GM12874 (cell line): ENCODE results near the gene PAOX.

Experiments used
- CTCF ChIP-seq: IDR thresholded peaks from 2 replicates; pipeline ENCODE4 v1.5.1; 2011; ENCODE audit warnings: low read depth, mild to moderate bottlenecking, control low read depth, low read length, moderate library complexity; ENCODE audit not compliant: insufficient read depth

Gene PAOX

GRCh38 chr10:133394064-133394663 is 15.1 kb downstream of the PAOX start, which contains the start of gene MTG1:
MTG1 (plus strand) TSS chr10:133394157; CDS start chr10:133394221, 64 bp downstream.
- no peak for TF ChIP-seq CTCF

GRCh38 chr10:133394801-133395221 is 15.7 kb downstream of the PAOX start:
- TF ChIP-seq CTCF: no peak

- no peak for TF ChIP-seq CTCF
Measured at GRCh38 chr10:133396035-133396624, 17.1 kb downstream of the PAOX start.

- TF ChIP-seq CTCF: no peak
Measured at GRCh38 chr10:133397938-133398337, 18.9 kb downstream of the PAOX start.

GRCh38 chr10:133399123-133399601 is 20.1 kb downstream of the PAOX start:
- TF ChIP-seq CTCF: no peak

- no peak for TF ChIP-seq CTCF
Measured at GRCh38 chr10:133400624-133401424, 21.8 kb downstream of the PAOX start.

- TF ChIP-seq CTCF: no peak
Measured at GRCh38 chr10:133401500-133401899, 22.4 kb downstream of the PAOX start.
